Activated CD4-positive, CD25-positive, alpha-beta regulatory T cell treated with anti-CD3 and anti-CD28 coated beads, Interleukin-2, amount 50 U/mL, for 24 hours (primary cell): Measurements from ENCODE around the gene SULT1C4.

Experiments
- ATAC-seq, 2 donors: fragments of 150-1000 bp; cut with Tn5 transposase; one replicate each; pipeline ENCODE4 v1.10.0; 2021; ENCODE audit warnings: mild to moderate bottlenecking in 1 of 2, moderate library complexity in 1 of 2

Gene SULT1C4

DNA sequence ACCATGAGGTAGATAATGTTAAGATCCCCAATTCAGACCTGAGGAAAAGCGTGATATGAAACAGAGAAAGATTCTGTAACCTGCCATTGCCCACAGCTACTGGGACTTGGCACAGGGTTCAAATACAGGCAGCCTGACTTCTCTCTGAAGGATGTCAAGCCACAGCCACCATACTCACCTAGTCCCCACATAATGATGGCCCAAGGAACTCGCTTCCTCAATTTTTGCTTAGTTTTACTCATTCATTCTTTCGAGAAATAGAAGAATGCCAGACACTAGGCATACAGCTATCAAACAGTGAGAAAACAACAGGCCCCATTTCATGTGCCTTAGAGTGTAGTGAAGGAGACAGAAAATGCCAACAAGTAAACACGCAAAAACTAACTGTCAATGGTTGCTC lies 980 bp upstream of the SULT1C4 start:
- no peak for ATAC-seq

DNA sequence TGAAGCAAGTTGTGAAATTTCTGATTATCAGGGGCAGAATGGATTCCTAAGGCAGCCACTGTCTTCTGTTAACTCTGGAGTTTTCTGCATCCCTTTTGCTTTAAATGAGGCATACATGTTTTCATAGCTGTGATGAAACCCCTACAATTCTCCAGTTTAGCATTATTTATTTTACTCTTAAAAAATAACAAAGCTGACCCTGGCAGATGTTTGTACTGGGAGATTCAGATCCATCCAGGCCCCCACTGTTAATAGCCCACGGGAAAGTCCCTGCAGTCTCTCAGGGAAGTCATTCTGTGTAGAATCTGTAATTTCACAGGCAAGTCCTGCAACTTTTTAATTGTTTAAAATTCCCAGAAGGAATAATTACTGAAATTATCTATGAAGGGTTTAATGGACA lies 353 bp upstream of the SULT1C4 start:
- no peak for ATAC-seq

DNA sequence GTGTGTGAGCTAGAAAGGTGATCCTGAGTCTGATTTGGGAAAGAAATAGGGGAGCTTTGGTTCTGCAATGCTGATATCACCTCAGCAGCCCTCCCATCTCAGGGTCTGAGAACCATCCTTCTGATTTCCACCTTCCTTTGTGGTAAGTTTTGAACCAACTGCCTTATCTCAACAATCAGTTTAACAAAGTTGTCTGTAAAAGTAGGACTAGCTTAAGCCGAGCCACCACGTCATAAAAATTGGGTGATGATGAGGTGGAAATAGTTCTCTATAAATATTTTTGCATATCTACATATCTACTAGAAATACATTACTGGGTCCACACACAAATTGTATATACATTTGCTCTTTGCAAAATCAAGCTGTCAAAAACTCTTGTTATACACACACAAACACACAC lies 1.1 kb downstream of the SULT1C4 start:
- ATAC-seq = no peak

GRCh38 chr2:108382196-108382595 lies 4.4 kb downstream of the SULT1C4 start:
- ATAC-seq = no peak

- ATAC-seq = no peak
These were observed 5.5 kb downstream of the SULT1C4 start for GRCh38 chr2:108383146-108383830.

GRCh38 chr2:108384662-108385393 lies 7.1 kb downstream of the SULT1C4 start:
- ATAC-seq = no peak

- ATAC-seq = peak; percentile 17 to 46
These were observed 7.8 kb downstream of the SULT1C4 start for GRCh38 chr2:108385411-108386071.

- no peak for ATAC-seq
These were observed 10.3 kb downstream of the SULT1C4 start for GRCh38 chr2:108388045-108388444.

DNA sequence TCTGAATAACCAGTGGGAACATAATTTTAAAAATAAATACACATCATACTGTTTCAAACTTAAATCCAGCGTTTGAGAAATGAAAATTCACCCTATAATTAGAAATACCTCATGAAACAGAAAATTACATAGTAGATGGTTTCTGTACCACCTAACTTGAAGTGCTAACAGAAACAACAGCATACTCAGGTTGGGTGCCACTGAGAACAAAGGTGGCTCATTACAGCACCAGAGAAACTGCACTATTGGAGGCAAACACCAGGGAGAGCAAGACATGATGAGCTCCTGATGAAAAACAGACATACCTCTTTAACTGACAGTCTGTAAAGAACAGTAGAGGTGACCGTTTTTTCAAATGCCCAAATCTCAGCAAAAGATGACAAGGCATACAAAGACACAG lies 12.6 kb downstream of the SULT1C4 start:
- ATAC-seq = no peak

DNA sequence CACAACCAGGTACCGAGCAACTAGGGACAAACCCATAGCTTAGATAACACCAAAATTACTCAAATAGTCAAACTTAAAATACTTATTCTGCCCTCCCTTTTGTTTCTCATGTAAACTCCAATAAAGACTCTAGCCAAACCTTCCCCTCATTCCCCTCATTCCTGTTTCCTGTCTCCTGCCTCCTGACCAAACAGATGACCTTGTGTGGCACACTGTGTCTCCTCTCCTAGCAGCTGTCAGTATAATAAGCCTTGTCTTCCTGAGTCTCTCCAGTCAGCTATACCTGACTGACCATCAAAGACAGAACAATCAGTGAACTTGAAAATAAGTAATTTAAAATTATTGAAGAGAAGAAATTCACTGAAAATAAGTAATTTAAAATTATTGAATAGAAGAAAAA lies 14.3 kb downstream of the SULT1C4 start:
- no peak for ATAC-seq

GRCh38 chr2:108393197-108393596 lies 15.4 kb downstream of the SULT1C4 start:
- ATAC-seq = no peak

- ATAC-seq = no peak
These were observed 17.4 kb downstream of the SULT1C4 start for GRCh38 chr2:108395155-108395554.

GRCh38 chr2:108396845-108397244 lies 19.1 kb downstream of the SULT1C4 start:
- ATAC-seq = no peak

DNA sequence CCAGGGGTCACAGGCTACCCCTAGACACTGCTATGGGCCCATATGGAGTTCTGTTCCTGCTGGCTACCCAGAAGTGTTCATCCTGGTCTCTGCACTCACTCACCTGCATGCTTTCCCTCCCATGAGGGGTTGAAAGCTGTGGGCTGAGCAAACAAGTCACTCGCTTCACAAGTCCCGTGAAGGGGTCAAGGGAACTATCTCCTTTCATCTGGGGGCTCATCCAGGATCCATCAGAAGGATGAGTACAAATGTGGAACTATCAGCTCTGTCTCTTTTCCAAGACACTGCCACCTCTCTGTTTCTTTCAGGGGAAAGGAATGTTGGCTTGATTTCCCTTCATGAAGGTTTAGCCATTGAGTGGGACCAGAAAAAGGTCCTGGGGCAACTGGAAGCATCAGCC lies 21.7 kb downstream of the SULT1C4 start:
- no peak for ATAC-seq

GRCh38 chr2:108401800-108402199 lies 24.0 kb downstream of the SULT1C4 start:
- ATAC-seq = no peak

DNA sequence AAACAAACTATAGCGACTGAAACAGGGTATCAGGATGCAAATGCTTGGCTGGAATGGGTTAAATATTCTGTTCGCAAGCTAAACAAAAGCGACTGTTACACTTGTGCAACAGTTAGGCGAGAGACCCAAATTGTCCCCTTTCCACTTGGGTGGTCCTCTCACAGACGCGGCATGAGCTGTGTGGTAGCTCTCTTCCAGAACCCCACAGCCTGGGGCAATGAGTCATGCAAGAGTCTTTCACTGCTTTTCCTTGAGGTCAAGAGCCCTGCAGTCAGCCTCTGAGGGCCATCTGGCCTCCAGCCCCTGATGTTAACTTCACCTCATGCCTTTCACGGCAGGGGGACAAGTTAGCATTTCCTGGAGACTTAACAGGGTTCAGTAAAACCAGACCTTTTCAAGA lies 25.7 kb downstream of the SULT1C4 start:
- no peak for ATAC-seq

DNA sequence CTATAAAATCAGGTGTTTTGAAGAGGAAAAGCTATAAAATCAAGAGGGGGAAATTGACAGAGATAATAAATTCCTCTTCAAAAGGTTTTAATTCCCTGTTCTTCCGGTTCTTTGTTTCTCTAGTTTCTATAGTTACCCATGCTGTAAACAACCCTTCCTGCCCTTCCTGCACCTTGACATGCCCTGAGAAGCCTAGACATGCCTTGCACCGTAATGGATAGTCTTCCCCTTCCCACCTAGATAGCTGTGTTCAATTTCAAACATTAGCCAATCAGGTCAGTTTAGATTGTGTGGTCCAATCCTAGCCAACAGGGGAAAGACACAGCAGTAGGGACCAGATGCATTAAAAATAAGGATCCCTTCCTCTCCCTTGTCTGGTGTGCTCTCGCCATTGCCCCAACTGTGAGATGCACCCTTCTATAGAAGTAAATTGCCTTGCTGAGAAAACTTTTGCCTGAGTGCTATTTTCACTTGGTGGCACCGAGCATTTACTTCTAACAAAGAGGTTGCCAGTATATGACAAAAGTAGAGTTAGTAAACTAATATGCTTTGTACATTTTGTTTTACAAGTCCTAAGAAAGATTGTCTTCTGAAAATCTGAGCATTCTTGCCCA lies 27.1 kb downstream of the SULT1C4 start:
- ATAC-seq = no peak

DNA sequence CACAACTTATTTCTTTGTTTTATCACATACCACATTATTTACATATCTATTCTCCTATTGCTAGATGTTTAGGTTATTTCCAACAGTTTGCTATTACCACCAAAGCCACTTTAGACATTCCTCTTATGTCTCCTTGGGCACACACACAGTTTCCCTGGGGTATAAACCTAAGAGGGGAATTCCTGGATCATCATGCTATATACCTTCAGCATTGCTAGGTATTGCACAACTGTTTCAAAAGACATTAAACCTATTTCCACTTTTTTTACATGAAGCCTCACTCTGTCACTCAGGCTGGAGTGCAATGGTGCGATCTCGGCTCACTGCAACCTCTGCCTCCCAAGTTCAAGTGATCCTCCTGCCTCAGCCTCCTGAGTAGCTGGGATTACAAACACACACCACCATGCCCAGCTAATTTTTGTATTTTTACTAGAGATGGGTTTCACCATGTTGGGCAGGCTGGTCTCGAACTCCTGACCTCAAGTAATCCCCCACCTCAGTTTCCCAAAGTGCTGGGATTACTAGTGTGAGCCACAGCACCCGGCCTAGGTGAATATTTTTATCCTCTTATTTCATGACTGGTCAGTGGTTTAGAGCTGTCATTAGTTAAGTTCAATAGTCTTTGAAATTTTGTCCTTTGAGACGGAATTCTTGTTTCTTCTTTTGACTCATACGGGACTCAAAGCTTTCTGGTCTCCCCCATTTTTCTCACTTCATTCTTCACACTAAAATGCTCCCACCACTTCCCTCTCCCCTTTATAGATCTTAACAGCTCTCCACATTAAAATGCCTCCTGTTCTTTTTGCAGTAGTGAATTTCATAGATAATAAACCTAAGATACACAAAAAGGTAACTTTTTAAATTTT lies 30.3 kb downstream of the SULT1C4 start:
- no peak for ATAC-seq

DNA sequence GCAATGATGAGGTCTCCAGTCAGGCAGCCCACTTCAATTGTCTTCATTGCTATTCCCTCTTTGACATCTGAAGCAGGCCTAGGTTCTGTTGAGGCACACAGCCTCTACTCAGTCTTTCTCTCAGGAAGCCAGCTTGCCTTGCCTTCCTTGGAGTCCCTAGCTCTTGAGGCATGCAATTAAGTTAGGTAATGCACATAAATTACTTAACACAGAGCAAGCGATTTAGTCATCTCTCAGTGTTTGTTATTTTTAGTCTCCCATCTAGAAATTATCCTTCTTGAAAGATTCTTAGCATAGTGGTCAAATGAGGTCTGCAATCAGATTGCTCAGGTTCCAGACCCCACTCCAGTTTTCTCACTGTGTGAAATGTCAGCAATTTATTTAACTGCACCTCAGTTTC lies 32.0 kb downstream of the SULT1C4 start:
- ATAC-seq = no peak

GRCh38 chr2:108412995-108413710 lies 35.4 kb downstream of the SULT1C4 start:
- ATAC-seq = no peak

DNA sequence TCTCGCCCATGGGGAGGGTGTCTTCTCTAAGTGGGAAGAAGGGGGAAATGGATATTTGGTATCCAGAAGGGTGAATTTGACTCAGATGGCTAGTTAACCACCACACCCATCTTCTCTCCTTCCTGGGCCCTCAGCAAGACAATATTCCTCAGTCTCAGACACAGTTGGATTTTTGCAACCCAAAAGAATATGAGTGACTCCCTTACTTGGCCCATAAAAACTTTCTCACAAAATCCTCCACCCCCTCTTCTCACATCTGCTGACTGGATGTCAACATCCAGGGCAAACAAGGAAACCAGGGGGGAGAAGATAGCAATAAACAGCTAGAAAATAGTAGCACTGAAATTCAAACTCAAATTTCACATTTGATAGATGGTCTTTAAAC lies 35.9 kb downstream of the SULT1C4 start:
- no peak for ATAC-seq
